NB4 (cell line): ENCODE data around the gene SEL1L3.

Source experiments
- CTCF ChIP-seq: IDR thresholded peaks from one replicate; pipeline ENCODE4 v1.5.1; 2012; ENCODE audit warnings: low read depth, low read length
- MYC ChIP-seq: IDR thresholded peaks from 2 replicates; pipeline ENCODE4 v1.6.1; 2011; ENCODE audit warnings: low read depth, low read length
- POLR2A ChIP-seq: IDR thresholded peaks from 2 replicates; pipeline ENCODE4 v1.6.1; 2011; ENCODE audit warnings: mild to moderate bottlenecking; ENCODE audit not compliant: insufficient read length; ENCODE audit errors: extremely low read depth

- TF ChIP-seq POLR2A: no peak
- TF ChIP-seq CTCF: no peak
- TF ChIP-seq MYC: no peak
These were observed 72.8 kb downstream of the SEL1L3 start for GRCh38 chr4:25790024-25790423.
